Measurements from ENCODE around the gene GAL3ST2.
"Not testable (repeated sequence)": the region's sequence is repeated elsewhere in the genome, so short reads cannot be mapped to it uniquely, and the experiment has no call there.

Gene GAL3ST2

DNA sequence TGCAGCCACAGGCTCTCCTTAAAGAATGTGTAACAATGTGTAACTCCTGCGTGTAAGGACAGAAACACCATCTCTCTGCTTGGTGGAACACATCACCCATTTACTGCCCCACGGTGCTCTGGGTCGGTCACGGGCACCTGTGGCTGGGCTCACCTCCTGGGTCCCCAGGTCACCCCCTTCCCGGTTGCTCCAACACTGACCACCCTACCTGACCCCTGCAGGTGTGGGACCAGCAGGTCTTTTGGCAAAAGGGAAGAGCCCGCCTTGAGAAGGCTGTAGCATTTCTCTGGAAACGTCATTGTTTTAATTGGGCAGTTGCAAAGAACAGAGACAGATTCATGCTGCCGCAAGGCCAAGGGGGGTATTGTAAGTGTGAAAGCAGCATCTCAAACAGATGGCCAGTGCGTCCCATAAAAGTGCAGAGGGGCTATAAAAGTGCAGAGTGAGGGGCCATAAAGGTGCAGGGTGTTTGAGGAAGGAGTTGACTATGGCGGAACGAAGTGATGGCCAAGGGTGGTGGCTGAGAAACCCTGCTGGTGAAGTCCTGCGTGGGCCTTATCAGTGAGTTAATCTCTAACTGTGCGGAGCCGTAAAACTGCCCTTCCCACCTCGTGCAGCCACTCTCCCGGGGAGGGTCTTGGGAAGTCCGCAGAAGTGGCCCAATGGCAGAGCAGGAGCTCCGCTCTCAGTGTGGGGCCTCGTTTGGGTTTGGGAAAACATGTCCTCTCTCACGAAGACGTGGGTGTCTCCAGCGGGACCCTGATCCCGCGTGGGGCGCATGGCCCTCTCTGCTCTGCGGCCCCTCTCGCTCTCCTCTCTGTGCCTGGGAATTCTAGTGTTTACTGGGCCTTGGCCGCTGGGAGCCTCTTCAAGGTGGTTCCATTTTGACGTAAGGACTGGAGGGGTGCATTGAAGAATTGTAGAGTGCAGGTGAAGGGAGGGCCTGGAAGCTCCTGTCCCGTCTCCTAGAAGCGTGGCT lies 18.7 kb downstream of the GAL3ST2 start:
- no peak for DNase-seq (ENCODE audit: low read depth)

DNA sequence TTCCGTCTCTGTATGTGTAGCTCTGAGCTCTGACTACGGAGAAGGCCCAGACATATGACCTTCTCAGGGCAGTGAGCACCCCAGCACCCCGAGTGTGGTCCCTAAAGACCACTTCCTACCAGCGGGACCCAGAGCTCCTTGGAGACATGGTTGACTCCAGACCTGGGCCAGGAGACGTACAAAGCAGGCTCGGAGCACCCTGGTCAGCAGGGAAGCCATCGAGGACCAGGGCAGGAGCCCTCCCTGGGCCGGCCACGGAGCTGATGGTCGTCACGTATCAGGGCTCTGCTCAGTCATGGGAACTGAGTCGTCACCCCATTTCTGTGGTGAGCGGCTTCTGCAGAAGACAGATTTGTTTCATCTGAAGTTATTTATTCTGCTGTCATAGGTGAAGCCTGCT lies 19.6 kb downstream of the GAL3ST2 start:
- no peak for DNase-seq (ENCODE audit: low read depth)

DNA sequence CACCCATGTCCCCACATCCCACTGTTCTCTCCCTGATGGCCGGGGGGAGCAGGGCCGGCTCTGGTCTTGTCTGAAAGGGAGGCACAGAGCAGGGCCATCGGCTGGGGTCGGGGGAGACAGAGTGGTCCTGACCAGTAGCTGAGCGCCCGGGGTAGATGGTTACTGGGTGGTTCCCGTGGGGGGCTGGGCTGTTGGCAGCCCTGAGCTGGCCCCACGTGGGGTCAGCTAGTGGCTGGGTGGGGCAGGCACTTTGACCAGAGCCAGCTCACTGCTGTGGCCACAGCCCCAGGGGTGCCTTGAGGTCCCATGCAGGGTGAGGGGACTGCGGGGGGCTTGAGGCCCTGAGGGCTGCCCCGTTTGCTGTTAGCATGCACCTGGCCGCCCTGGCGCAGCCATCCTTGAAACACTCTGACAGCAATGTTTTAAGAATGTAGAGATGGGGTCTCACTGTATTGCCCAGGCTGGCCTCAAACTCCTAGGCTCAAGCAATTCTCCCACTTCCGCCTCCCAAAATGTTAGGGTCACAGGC lies 20.1 kb downstream of the GAL3ST2 start:
- no peak for DNase-seq (ENCODE audit: low read depth)

DNA sequence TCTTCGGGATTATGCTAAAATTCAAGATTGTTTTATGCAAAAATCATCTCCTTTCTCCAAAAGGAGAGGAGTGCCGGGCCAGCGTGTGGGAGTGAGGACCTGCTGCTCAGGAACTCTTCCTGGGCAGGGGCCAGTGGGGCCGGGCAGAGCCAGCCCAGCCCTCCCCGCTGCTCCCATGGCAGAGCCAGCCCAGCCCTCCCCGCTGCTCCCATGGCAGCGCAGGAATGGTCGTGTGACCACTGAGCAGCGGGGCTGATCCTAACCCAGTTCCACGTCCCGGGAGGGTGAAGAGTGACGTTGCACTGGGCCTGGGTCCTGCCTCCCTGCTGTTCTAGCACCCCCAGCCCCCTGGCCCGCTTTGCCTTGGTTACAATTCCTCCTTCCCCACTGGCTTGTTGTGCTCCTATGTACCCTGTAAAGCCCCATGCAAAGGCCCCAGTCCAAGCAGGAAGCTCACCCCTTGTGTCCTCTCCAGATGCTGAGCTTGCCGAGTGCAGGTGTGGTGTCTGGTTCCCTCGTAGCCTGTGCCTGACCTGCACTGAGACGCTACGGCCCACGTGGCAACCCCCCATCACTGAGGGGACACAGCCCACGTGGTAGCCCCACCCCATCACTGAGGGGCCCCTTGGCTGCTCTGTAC lies 20.9 kb downstream of the GAL3ST2 start:
- DNase-seq (ENCODE audit: low read depth), result no peak

DNA sequence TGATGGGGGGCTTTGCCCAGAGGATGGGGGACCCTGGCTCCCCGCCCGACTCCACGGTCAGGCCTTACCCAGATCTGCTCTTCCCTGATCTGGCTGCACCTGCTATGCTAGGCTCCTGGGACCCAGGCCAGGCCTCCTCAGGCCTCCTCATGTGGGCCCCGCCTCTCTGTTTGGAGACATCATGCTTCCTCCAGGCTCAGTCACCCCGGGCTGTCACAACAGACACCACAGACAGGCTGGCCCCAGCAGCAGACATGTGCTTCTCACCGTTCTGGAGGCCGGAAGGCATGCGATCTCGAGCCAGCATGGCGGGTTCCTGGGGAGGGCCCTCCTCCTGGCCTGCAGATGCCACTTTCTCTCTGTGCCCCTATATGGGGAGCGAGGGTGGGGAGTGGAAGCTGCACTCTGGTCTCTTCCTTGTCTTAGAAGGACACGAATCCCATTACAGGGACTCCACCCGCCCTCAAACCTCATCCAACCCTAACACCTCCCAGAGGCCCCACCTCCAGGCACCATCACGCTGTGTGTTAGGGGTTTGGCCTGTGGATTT lies 21.5 kb downstream of the GAL3ST2 start:
- no peak for DNase-seq (ENCODE audit: low read depth)

DNA sequence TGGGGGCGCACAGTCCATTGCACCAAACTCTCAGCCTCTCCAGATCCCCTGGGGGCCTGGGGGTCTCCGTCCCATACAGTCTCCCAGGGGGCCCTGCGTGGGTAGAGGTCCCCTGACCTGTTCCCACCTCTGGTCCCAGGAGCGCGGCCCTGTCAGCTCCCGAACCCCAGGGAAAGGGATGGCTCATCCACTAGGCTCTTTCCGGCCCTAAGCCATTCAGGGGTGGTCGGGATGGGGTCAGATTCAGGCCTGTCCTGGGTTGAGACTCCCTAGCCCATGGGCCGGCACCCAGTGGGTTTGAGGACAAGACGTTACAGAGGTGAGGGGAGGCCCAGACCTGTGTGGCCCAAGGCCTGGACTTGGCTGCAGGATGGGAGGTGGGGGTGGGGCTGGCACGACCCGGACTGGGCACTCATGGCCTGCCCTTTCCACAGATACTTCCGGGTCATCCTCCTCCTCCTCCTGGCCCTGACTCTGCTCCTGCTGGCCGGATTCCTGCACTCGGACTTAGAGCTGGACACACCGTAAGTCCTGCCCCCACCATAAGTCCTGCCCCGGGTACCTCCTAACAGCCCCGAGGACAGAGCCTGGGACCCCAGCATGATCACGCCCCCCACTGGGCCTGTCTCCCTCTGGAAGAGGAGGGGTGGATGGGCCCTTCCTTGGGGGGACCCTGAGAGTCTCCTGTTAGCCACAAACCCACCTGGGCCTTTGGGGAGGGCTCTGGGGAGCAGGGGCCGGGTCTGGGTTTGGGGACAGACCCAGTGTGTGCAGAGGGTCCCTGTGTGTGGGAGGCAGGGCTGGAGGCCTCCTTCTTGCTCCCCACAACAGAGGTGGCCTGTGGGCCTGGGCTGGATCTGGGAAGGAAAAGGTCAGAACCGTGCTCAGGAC lies 22.3 kb downstream of the GAL3ST2 start:
- no peak for DNase-seq (ENCODE audit: low read depth)

DNA sequence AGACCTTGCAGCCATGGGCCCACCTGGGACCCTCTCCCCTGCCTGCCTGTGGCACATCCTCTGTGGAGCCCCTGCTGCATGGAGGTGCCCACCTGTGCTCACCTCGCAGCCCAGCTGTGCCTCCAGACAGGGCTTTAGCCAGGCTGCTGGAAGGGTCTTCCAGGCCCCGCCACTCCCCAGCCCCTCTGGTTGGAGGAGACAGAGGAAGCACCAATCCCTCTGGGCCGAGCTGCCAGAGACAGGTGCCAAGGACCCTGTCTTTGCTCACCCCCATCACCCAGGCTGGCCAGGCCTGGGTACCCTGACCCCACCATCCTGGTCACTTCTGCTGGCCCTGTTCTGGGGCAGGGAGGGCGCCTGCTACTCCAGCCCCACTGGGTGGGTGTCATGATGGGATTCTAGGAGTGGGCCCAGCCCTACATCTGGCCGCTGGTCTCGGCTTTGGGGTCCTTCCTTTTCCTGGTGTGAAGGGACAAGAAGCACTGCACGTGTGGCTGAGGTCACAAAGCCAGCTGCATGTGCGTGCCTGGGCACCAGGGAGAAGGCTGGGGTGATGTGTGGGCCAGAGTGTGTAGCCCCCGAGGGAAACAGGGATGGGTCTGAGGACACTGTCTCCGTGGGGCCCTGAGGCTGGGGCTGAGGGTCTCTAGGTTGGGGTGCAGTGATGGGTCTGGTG lies 23.0 kb downstream of the GAL3ST2 start:
- no peak for DNase-seq (ENCODE audit: low read depth)

DNA sequence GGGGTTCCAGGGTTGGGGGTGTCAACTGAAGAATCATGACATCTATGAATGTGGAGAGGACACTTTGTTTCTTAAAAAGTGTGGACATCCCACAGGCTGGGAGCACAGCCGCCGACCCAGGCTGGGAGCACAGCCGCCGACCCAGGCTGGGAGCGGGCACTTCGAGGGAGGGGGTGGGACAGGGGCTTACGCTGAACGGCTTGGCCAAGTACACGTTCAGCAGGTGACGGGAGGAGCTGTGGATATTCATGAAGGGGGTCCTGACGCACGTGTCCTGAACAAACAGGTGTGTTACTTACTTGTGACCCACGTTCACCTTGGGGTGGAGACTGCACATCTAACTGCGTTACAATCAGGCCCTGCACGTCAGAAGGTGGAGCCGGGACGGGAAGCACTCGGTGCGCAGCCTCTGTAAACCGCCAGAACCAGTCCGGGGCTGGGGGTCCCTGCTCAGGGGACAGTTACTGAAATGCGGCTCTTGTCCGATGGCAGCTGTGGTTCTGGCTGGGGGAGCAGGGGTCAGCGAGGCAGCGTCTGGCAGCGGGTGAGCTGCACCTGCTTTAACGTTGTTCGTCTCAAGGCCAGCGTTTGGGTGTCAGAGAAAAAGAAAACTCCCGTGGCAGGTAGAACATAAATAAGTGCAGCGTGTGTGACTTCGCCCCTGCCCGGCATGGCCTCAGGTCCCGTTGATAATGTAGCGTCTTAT lies 23.7 kb downstream of the GAL3ST2 start:
- not testable (repeated sequence) for DNase-seq (ENCODE audit: low read depth)

DNA sequence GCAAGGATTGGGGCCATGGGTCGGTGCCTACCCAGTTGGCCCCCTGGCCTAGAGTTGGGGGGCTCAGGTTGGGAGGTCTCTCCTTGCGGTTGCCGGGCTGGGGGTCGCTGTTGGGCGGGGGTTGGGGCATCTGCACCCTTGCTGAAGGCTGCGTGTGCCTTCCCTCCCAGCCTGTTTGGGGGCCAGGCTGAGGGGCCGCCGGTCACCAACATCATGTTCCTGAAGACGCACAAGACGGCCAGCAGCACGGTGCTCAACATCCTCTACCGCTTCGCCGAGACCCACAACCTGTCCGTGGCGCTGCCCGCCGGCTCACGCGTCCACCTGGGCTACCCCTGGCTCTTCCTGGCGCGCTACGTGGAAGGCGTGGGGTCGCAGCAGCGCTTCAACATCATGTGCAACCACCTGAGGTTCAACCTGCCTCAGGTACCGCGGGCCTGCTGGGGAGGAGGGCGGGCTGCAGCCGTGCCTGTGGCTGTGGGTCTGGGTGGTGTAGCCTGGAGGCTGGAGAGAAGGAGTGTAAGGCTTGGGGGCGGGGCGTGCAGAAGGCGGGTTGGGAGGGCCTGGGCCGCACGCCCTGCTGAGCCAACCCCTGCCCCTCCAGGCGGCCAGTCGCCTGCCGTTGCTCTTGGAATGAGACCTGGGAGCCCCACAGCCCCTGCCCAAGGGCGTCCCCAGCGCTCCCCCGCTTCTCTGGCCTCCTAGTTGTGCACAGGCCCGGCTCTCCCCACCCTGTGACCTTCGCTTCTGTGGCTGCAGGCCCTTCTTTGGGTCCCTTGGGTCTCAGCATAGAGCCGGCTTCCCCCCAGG lies 25.2 kb downstream of the GAL3ST2 start:
- no peak for DNase-seq (ENCODE audit: low read depth)

DNA sequence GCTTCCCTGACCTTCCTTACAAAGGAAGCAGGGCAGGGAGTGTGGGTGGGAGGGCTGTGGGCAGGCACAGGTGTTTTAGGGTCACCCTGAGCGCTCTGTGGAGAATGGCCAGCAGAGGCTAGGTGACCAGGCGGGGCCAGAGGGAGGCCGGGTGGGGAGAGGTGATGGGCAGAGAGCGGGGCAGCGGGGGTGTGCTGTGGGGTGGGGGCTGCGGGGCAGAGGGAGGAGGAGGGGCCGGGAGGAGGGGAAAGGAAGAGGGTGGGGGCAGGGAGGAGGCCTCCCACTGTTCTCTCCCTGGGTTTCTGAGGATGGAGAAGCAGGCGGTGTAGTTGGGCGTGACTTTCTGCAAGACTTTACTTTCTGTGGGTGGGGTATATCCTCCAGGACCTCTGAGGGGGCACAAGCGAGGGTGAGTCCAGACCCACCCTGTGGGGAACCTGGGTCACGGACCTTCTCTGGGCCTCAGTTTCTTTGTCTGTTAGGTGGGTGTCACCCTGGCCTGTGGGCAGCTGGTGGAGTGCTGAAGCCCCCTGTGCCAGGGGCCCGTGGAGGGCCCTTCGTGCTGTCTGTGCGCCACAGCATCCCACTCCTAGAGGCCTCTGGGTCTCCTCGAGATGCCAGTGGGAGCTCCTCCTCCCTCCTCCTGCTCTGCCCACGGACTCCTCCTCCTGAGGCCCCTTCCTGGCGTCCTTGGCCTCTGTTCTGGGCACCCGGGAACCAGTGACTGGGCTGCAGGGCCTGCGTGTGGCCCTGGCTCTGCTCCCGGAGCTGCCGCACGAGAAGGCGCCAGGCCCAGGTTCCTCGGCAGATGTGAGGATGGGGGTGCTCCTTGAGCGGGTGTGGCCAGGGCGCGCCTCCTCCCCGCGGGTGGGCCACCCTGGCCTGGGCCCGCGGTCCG lies 26.0 kb downstream of the GAL3ST2 start:
- DNase-seq (ENCODE audit: low read depth), result no peak

DNA sequence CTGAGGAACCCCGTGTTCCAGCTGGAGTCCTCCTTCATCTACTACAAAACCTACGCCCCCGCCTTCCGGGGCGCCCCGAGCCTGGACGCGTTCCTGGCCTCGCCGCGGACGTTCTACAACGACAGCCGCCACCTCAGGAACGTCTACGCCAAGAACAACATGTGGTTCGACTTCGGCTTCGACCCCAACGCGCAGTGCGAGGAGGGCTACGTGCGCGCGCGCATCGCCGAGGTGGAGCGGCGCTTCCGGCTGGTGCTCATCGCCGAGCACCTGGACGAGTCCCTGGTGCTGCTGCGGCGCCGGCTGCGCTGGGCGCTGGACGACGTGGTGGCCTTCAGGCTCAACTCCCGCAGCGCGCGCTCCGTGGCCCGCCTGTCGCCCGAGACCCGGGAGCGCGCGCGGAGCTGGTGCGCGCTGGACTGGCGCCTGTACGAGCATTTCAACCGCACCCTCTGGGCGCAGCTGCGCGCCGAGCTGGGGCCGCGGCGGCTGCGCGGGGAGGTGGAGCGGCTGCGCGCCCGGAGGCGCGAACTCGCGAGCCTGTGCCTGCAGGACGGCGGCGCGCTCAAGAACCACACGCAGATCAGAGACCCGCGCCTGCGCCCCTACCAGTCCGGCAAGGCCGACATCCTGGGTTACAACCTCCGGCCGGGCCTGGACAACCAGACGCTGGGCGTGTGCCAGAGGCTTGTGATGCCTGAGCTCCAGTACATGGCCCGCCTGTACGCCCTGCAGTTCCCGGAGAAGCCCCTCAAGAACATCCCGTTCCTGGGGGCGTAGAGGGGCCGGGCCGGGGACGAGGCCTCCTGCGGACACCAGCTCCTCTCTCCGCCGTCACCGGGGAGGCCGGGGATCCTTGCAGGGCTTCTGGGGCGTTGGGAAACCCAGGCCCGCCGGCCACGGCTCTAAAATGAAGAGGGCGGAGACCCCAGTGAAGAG lies 27.0 kb downstream of the GAL3ST2 start:
- DNase-seq (ENCODE audit: low read depth), result no peak

DNA sequence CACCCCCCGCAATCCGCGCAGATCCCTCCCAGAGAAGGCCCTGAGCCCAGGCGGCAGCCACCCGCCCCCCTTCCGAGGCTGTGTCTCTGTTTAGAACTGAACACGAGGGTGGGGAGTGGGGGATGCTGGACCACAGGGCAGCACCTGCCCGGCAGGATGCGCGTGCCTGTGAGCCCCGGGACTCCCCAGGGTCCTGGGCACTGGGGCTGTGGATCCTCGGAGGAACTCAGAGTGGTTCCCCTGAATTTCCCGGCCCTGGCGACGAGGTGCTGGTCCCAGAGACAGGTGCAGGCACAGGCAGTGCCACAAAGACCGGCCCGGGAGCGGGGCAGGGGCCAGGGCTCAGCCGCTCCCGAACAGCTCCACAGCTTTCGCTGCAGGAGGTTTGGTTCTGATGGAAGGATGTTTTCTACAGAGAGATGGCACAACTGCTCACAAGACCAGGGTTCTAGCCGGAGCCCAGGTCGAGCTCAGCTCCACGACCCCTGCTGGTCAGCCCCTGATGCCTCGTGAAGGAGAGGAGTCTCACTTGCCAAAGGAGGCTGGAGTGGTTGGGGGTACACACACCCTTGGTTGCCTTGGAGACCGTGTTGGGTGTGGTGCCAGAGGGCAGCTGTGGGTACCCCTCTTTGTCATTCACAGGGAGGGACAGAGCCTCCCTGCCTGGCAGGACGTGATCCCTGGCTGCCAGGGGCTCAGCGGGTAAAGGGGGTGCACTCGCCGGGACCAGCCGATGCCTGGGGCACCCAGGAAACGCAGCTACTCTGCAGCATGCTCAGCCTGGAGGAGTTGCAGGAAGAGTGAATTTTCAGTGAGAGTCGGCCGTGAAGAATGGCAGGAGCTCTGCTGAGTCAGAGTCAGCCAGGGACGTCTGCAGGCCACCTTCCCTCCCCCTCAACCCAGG lies 28.0 kb downstream of the GAL3ST2 start:
- DNase-seq (ENCODE audit: low read depth), result no peak

DNA sequence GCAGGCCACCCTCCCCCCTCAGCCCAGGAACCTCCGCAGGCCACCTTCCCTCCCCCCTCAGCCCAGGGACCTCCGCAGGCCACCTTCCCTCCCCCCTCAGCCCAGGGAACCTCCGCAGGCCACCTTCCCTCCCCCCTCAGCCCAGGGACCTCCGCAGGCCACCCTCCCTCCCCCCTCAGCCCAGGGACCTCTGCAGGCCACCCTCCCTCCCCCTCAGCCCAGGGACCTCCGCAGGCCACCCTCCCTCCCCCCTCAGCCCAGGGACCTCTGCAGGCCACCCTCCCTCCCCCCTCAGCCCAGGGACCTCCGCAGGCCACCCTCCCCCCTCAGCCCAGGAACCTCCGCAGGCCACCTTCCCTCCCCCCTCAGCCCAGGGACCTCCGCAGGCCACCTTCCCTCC lies 29.6 kb downstream of the GAL3ST2 start:
- not testable (repeated sequence) for DNase-seq (ENCODE audit: low read depth)

DNA sequence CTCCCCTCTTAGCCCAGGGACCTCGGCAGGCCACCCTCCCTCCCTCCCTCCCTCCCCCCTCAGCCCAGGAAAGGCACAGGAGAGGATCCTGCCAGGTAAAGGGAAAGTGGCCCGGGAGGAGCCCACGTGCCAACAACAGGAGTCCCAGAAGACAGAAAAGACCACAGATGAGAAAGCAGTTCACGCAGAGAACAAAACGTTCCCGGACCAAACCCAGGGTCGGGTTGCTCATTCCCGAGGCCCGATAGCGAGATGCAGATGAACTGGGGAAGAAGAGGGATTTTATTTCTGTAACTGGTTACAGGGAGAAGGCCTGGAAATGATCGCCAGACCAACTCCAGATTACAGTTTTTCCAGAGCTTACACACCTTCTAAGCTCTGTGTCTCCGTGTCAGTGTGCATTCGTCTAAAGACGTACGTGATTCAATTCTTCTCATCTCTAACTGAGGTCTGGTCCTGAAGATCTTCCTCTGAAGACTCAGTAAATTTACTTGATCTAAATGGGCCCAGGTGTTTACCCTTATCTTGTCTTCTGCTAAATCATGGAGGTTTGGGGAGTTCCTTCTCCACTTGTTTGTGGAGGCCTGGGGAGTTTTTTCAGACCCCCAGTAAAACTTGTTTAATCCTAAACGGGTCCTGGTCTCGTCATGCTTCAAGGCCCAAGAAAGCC lies 31.6 kb downstream of the GAL3ST2 start:
- no peak for DNase-seq (ENCODE audit: low read depth)

DNA sequence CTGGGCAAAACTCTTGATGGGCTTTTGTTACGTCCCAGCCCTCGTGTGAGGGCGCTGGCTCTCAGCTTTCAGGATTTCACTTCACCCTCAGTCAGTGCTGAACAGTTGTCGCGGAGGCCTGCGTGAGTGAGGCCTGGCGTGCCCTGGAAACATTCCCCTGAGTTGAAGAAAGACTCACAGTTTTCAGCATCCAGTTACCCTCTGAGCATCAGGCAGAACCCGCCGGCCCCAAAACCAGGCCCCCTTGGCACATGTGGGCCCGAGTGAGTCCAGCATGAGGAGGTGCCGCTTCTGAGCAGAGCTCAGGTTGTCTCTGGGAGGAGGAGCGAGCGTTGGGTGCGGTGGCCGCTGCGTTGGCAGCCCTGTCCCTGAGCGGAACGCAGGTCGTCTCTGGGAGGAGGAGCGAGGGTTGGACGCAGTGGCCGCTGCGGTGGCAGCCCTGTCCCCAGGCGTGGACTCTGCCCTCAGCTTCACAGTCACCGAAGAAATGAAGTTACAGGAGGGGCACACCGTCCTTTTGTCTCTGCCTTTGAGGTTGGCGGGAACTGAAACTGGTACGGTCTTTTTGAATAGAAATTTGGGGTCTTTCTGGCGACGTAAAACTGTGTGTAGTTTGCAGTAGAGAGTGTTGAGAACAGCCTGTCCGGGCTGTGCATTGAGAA lies 32.2 kb downstream of the GAL3ST2 start, which contains the start of gene NEU4:
TSS of gene NEU4 (plus strand) at position 473 of the 662 bp plus-strand sequence. CDS start 5,292 bp downstream, outside the sequence.
- DNase-seq (ENCODE audit: low read depth), result no peak

Data from activated T-helper 1 cell treated with Interleukin-2 at 50 U/mL for 16 hours (primary cell).